HEK293 (cell line): ENCODE results near the gene OTUB1.

Experiments used
- GLIS1 ChIP-seq: fragments of 450-650 bp; formaldehyde crosslinking; IDR thresholded peaks from 2 replicates; pipeline ENCODE4 v1.5.1; 2016; ENCODE audit warnings: missing biosample characterization, missing genetic modification characterization
- GLIS2 ChIP-seq: fragments of 450-650 bp; formaldehyde crosslinking; IDR thresholded peaks from 2 replicates; pipeline ENCODE4 v1.5.1; 2016; ENCODE audit warnings: missing biosample characterization, missing genetic modification characterization
- KLF1 ChIP-seq: fragments of 450-650 bp; formaldehyde crosslinking; IDR thresholded peaks from 2 replicates; pipeline ENCODE4 v1.5.1; 2016; ENCODE audit warnings: missing biosample characterization, missing genetic modification characterization
- ZBTB17 ChIP-seq: fragments of 450-650 bp; formaldehyde crosslinking; IDR thresholded peaks from 2 replicates; pipeline ENCODE4 v1.5.1; 2016; ENCODE audit warnings: missing biosample characterization, missing genetic modification characterization
- ZNF114 ChIP-seq: fragments of 450-650 bp; formaldehyde crosslinking; IDR thresholded peaks from 2 replicates; pipeline ENCODE4 v1.5.0; 2017; ENCODE audit warnings: missing biosample characterization, missing genetic modification characterization
- ZNF221 ChIP-seq: fragments of 450-650 bp; formaldehyde crosslinking; IDR thresholded peaks from 2 replicates; pipeline ENCODE4 v1.5.1; 2017; ENCODE audit warnings: missing biosample characterization, missing genetic modification characterization, borderline replicate concordance
- ZNF521 ChIP-seq: fragments of 450-650 bp; formaldehyde crosslinking; IDR thresholded peaks from 2 replicates; pipeline ENCODE4 v1.5.1; 2017; ENCODE audit warnings: missing biosample characterization, mild to moderate bottlenecking, missing genetic modification characterization
- ZNF624 ChIP-seq: fragments of 450-650 bp; formaldehyde crosslinking; IDR thresholded peaks from 2 replicates; pipeline ENCODE4 v1.5.1; 2017; ENCODE audit warnings: missing biosample characterization, missing genetic modification characterization
- ZNF654 ChIP-seq: fragments of 450-650 bp; formaldehyde crosslinking; IDR thresholded peaks from 2 replicates; pipeline ENCODE4 v1.5.1; 2016; ENCODE audit warnings: low read depth, missing biosample characterization, missing genetic modification characterization
- ZNF747 ChIP-seq: fragments of 450-650 bp; formaldehyde crosslinking; IDR thresholded peaks from 2 replicates; pipeline ENCODE4 v1.5.1; 2016; ENCODE audit warnings: missing biosample characterization, missing genetic modification characterization
- ZNF785 ChIP-seq: fragments of 450-650 bp; formaldehyde crosslinking; IDR thresholded peaks from 2 replicates; pipeline ENCODE4 v1.5.1; 2016; ENCODE audit warnings: missing biosample characterization, missing genetic modification characterization
- ZNF792 ChIP-seq: fragments of 450-650 bp; formaldehyde crosslinking; IDR thresholded peaks from 2 replicates; pipeline ENCODE4 v1.5.1; 2016; ENCODE audit warnings: missing biosample characterization, missing genetic modification characterization
- TF ChIP-seq, protein P1 (sequence below): IDR thresholded peaks from 2 replicates; pipeline ENCODE4 v1.6.1; 2011; ENCODE audit warnings: mild to moderate bottlenecking, low read depth, low read length, borderline replicate concordance
- TF ChIP-seq, protein P2 (sequence below): fragments of 450-650 bp; formaldehyde crosslinking; IDR thresholded peaks from 2 replicates; pipeline ENCODE4 v1.5.1; 2016; ENCODE audit warnings: missing biosample characterization, missing genetic modification characterization
- TF ChIP-seq, protein P3 (sequence below): fragments of 450-650 bp; formaldehyde crosslinking; IDR thresholded peaks from 2 replicates; pipeline ENCODE4 v1.5.1; 2016; ENCODE audit warnings: missing biosample characterization, missing genetic modification characterization, borderline replicate concordance
- TF ChIP-seq, protein P4 (sequence below): fragments of 450-650 bp; formaldehyde crosslinking; IDR thresholded peaks from 2 replicates; pipeline ENCODE4 v1.5.1; 2017; ENCODE audit warnings: missing biosample characterization, missing genetic modification characterization
- TF ChIP-seq, protein P5 (sequence below): fragments of 450-650 bp; formaldehyde crosslinking; IDR thresholded peaks from 2 replicates; pipeline ENCODE4 v1.5.1; 2016; ENCODE audit warnings: missing biosample characterization, missing genetic modification characterization
- TF ChIP-seq, protein P6 (sequence below): fragments of 450-650 bp; formaldehyde crosslinking; IDR thresholded peaks from 2 replicates; pipeline ENCODE4 v1.5.1; 2016; ENCODE audit warnings: missing biosample characterization, missing genetic modification characterization, low read depth
- TF ChIP-seq, protein P7 (sequence below): fragments of 450-650 bp; formaldehyde crosslinking; IDR thresholded peaks from 2 replicates; pipeline ENCODE4 v1.5.1; 2016; ENCODE audit warnings: missing biosample characterization, missing genetic modification characterization

OTUB1 gene

DNA sequence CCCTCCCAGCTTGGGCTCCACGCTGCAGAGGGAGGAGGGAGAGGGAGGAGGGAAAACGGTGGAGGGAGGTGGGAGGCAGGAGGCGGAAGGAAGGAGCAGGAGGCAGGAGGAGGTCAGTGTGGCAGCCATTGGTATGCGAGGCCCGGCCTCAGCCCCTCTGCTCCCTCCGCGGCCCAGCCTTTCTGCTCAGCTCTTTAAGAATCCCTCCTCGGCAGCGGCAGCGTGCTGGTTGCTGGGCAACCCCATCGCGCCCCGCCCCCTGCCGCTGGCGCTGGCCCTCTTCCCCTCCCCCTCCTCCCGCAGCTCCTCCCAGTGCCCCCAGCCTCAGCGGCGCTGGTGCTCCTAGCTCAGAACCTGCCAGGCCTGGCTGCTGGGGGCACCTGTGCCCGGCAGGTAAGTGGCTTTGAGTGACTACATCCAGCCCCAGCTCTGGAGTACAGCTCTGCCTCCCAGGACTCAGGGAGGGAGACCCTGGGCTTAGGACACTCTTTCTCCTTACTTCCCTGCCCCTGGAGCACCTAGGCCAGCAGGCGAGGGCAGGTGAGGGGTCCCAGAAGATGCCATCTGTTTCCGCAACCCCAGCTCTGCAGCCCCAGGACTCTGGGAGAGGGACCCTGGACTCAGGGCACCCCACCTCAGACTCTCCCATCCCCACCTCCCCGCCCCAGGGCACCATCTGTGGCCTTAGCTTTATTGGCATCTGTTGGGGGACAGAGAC is 42.3 kb downstream of the OTUB1 start (continued):
- TF ChIP-seq, protein P1, sequence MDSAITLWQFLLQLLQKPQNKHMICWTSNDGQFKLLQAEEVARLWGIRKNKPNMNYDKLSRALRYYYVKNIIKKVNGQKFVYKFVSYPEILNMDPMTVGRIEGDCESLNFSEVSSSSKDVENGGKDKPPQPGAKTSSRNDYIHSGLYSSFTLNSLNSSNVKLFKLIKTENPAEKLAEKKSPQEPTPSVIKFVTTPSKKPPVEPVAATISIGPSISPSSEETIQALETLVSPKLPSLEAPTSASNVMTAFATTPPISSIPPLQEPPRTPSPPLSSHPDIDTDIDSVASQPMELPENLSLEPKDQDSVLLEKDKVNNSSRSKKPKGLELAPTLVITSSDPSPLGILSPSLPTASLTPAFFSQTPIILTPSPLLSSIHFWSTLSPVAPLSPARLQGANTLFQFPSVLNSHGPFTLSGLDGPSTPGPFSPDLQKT: no peak
- no peak for TF ChIP-seq KLF1 (tag by site-specific recombination)
- TF ChIP-seq, protein P2, sequence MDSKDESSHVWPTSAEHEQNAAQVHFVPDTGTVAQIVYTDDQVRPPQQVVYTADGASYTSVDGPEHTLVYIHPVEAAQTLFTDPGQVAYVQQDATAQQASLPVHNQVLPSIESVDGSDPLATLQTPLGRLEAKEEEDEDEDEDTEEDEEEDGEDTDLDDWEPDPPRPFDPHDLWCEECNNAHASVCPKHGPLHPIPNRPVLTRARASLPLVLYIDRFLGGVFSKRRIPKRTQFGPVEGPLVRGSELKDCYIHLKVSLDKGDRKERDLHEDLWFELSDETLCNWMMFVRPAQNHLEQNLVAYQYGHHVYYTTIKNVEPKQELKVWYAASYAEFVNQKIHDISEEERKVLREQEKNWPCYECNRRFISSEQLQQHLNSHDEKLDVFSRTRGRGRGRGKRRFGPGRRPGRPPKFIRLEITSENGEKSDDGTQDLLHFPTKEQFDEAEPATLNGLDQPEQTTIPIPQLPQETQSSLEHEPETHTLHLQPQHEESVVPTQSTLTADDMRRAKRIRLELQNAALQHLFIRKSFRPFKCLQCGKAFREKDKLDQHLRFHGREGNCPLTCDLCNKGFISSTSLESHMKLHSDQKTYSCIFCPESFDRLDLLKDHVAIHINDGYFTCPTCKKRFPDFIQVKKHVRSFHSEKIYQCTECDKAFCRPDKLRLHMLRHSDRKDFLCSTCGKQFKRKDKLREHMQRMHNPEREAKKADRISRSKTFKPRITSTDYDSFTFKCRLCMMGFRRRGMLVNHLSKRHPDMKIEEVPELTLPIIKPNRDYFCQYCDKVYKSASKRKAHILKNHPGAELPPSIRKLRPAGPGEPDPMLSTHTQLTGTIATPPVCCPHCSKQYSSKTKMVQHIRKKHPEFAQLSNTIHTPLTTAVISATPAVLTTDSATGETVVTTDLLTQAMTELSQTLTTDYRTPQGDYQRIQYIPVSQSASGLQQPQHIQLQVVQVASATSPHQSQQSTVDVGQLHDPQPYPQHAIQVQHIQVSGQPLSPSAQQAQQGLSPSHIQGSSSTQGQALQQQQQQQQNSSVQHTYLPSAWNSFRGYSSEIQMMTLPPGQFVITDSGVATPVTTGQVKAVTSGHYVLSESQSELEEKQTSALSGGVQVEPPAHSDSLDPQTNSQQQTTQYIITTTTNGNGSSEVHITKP (tag by site-specific recombination): no peak
- TF ChIP-seq, protein P3, sequence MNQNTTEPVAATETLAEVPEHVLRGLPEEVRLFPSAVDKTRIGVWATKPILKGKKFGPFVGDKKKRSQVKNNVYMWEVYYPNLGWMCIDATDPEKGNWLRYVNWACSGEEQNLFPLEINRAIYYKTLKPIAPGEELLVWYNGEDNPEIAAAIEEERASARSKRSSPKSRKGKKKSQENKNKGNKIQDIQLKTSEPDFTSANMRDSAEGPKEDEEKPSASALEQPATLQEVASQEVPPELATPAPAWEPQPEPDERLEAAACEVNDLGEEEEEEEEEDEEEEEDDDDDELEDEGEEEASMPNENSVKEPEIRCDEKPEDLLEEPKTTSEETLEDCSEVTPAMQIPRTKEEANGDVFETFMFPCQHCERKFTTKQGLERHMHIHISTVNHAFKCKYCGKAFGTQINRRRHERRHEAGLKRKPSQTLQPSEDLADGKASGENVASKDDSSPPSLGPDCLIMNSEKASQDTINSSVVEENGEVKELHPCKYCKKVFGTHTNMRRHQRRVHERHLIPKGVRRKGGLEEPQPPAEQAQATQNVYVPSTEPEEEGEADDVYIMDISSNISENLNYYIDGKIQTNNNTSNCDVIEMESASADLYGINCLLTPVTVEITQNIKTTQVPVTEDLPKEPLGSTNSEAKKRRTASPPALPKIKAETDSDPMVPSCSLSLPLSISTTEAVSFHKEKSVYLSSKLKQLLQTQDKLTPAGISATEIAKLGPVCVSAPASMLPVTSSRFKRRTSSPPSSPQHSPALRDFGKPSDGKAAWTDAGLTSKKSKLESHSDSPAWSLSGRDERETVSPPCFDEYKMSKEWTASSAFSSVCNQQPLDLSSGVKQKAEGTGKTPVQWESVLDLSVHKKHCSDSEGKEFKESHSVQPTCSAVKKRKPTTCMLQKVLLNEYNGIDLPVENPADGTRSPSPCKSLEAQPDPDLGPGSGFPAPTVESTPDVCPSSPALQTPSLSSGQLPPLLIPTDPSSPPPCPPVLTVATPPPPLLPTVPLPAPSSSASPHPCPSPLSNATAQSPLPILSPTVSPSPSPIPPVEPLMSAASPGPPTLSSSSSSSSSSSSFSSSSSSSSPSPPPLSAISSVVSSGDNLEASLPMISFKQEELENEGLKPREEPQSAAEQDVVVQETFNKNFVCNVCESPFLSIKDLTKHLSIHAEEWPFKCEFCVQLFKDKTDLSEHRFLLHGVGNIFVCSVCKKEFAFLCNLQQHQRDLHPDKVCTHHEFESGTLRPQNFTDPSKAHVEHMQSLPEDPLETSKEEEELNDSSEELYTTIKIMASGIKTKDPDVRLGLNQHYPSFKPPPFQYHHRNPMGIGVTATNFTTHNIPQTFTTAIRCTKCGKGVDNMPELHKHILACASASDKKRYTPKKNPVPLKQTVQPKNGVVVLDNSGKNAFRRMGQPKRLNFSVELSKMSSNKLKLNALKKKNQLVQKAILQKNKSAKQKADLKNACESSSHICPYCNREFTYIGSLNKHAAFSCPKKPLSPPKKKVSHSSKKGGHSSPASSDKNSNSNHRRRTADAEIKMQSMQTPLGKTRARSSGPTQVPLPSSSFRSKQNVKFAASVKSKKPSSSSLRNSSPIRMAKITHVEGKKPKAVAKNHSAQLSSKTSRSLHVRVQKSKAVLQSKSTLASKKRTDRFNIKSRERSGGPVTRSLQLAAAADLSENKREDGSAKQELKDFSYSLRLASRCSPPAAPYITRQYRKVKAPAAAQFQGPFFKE (tag by site-specific recombination): no peak
- TF ChIP-seq ZNF792 (tag by site-specific recombination): no peak
- TF ChIP-seq, protein P4, sequence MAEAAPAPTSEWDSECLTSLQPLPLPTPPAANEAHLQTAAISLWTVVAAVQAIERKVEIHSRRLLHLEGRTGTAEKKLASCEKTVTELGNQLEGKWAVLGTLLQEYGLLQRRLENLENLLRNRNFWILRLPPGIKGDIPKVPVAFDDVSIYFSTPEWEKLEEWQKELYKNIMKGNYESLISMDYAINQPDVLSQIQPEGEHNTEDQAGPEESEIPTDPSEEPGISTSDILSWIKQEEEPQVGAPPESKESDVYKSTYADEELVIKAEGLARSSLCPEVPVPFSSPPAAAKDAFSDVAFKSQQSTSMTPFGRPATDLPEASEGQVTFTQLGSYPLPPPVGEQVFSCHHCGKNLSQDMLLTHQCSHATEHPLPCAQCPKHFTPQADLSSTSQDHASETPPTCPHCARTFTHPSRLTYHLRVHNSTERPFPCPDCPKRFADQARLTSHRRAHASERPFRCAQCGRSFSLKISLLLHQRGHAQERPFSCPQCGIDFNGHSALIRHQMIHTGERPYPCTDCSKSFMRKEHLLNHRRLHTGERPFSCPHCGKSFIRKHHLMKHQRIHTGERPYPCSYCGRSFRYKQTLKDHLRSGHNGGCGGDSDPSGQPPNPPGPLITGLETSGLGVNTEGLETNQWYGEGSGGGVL (tag by site-specific recombination): peak; percentile 72
- no peak for TF ChIP-seq ZNF785 (tag by site-specific recombination)
- TF ChIP-seq, protein P5, sequence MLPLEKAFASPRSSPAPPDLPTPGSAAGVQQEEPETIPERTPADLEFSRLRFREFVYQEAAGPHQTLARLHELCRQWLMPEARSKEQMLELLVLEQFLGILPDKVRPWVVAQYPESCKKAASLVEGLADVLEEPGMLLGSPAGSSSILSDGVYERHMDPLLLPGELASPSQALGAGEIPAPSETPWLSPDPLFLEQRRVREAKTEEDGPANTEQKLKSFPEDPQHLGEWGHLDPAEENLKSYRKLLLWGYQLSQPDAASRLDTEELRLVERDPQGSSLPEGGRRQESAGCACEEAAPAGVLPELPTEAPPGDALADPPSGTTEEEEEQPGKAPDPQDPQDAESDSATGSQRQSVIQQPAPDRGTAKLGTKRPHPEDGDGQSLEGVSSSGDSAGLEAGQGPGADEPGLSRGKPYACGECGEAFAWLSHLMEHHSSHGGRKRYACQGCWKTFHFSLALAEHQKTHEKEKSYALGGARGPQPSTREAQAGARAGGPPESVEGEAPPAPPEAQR (tag by site-specific recombination): no peak
- TF ChIP-seq ZNF521 (tag by site-specific recombination): no peak
- peak; percentile 7; the same call in 1 of the 2 replicates for TF ChIP-seq GLIS2 (tag by site-specific recombination)
- no peak for TF ChIP-seq ZNF114 (tag by site-specific recombination)
- no peak for TF ChIP-seq ZNF654
- TF ChIP-seq, protein P6, sequence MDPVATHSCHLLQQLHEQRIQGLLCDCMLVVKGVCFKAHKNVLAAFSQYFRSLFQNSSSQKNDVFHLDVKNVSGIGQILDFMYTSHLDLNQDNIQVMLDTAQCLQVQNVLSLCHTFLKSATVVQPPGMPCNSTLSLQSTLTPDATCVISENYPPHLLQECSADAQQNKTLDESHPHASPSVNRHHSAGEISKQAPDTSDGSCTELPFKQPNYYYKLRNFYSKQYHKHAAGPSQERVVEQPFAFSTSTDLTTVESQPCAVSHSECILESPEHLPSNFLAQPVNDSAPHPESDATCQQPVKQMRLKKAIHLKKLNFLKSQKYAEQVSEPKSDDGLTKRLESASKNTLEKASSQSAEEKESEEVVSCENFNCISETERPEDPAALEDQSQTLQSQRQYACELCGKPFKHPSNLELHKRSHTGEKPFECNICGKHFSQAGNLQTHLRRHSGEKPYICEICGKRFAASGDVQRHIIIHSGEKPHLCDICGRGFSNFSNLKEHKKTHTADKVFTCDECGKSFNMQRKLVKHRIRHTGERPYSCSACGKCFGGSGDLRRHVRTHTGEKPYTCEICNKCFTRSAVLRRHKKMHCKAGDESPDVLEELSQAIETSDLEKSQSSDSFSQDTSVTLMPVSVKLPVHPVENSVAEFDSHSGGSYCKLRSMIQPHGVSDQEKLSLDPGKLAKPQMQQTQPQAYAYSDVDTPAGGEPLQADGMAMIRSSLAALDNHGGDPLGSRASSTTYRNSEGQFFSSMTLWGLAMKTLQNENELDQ (tag by site-specific recombination): no peak
- TF ChIP-seq ZNF624 (tag by site-specific recombination): no peak
- TF ChIP-seq ZNF747 (tag by site-specific recombination): no peak
- TF ChIP-seq GLIS1 (tag by site-specific recombination): peak; percentile 38; the same call in 1 of the 2 replicates
- no peak for TF ChIP-seq ZBTB17 (tag by site-specific recombination)
- TF ChIP-seq ZNF221 (tag by site-specific recombination): no peak
- TF ChIP-seq, protein P7, sequence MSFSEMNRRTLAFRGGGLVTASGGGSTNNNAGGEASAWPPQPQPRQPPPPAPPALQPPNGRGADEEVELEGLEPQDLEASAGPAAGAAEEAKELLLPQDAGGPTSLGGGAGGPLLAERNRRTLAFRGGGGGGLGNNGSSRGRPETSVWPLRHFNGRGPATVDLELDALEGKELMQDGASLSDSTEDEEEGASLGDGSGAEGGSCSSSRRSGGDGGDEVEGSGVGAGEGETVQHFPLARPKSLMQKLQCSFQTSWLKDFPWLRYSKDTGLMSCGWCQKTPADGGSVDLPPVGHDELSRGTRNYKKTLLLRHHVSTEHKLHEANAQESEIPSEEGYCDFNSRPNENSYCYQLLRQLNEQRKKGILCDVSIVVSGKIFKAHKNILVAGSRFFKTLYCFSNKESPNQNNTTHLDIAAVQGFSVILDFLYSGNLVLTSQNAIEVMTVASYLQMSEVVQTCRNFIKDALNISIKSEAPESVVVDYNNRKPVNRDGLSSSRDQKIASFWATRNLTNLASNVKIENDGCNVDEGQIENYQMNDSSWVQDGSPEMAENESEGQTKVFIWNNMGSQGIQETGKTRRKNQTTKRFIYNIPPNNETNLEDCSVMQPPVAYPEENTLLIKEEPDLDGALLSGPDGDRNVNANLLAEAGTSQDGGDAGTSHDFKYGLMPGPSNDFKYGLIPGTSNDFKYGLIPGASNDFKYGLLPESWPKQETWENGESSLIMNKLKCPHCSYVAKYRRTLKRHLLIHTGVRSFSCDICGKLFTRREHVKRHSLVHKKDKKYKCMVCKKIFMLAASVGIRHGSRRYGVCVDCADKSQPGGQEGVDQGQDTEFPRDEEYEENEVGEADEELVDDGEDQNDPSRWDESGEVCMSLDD (tag by site-specific recombination): no peak
